Activated CD4-positive, alpha-beta T cell treated with anti-CD3 and anti-CD28 coated beads, Interleukin-2, Interleukin-4, amounts not matched to agents 100 ng/mL and 50 ng/mL, durations not matched to agents 16 hours and 8 hours (primary cell): Measurements from ENCODE around the gene TOR1AIP2.

ENCODE experiments used
- DNase-seq: peaks from one replicate; pipeline ENCODE4 v3.0.0-alpha.2; 2020; ENCODE audit warnings: low spot score

The TOR1AIP2 gene

GRCh38 chr1:179825798-179826460 lies 51.7 kb downstream of the TOR1AIP2 start:
- DNase-seq, result no peak

DNA sequence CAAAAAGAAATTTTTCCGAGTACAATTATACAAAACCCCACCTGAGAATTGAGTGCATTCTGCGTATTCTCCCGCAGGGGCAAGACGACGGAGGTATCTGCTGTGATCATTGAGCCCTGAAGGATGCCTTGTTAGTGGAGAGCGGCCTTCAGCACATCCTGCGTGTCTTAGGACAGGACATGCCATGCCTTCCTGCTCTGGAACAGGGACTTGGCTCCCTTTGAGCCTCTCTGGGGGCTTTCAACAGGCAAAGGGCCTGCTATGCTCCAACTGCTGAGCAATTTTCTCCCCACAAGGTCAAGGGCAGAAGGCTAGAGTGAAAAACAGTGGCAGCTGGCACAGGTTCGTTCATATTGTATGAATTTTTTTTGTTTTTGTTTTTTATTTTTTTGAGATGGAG lies 52.4 kb downstream of the TOR1AIP2 start:
- no peak for DNase-seq

DNA sequence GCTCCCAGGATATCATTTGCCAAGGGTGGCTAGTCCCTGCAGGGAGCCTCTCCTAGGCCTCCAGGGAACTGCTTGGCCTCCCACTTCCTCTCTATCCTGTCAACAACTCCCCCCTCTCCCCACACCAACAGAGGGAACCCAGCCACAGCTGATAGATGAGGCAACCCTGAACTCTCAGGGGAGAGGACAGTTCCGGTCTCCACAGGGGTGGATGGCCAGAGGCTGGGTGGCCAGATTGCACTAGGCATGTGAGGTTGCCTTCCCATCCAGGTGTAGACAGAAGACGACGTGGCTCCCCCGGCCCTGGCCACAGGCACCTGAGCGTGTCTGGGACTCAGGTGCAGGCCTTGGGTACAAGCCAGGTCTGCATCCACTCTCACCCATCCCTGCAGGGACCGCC lies 53.3 kb downstream of the TOR1AIP2 start:
- DNase-seq, result no peak

DNA sequence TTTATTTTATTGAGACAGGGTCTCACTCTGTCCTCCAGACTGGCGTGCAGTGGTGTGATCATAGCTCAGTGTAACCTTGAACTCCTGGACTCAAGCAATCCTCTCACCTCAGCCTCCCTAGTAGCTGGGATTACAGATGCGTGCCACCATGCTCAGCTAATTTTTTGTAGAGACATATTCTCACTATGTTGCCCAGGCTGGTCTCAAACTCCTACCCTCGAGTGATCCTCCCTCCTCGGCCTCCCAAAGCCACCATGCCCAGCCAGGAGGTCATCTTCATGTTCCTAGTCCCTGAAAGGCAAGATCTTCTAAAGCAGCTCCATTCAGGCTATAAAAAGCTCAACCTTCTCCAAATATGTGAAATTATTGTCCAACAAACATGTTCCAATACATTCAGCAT lies 53.9 kb downstream of the TOR1AIP2 start:
- DNase-seq, result no peak

DNA sequence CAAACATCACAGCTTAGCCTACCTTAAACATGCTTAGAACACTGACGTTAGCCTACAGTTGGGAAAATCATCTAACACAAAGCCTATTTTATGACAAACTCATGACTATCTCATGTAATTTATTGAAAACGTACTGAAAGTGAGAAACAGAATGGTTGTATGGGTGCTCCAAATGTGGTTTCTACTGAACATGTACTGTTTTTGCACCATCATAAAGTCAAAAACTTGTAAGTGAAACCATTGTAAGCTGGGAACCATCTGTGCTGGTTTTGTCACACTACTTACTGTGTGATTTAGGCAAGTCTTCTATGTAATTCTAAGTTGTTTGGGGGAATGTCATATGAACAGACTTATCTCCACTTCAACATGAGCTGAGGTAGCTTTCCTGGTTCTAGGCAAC lies 55.5 kb downstream of the TOR1AIP2 start:
- DNase-seq, result no peak

DNA sequence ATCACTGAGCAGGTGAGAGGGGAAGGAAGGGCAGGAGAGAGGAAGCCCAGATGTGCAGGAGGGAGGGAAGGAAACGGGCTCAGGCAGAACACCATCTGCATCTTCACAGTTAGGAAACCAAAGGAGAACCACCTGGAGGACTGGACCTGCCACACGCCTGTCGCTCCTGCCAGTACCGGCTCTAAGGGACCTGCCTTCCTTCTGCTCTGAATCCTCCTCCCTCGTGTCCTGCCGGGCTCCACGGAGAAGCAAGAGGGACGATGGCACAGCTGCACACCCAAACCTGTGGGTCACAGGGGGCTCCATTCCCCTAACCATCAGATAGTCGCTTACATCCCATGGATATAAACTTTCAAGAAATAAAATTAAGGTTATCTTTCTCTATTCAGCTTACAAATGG lies 56.1 kb downstream of the TOR1AIP2 start:
- no peak for DNase-seq

DNA sequence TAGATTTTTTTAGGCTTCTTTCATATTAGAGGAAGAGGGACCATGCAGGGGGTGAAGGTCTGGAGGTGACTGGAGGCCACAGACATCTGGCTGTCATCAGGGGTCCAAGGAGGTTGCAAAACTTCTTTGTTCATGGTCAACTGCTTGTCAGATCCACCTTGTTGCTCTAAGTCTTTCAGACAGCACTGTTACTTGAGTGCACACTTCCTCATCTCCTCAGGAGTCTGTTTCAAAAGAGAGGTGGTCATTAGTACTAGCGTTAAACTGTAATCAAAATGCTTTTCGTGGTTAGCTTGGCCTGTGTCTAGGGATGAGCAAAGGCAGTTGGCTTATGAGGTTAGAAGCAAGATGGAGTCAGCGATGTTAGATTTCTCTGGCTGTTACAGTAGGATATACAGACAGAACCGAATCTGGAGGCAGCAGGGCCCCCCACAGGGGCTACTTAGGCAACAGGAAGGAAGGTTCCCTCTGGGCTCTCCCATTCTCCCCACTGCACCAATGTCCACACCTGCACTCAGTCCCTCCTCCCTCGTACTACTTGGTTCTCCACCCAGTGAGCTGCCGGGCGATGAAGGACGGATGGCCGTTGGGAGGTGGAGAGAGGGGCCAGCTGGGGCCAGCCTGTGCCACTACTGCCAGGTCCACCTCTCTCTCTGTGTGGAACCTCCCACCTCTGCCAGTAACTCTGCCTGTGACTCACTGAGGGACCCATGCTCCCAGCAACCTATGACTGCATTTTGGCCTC lies 57.2 kb downstream of the TOR1AIP2 start:
- no peak for DNase-seq

DNA sequence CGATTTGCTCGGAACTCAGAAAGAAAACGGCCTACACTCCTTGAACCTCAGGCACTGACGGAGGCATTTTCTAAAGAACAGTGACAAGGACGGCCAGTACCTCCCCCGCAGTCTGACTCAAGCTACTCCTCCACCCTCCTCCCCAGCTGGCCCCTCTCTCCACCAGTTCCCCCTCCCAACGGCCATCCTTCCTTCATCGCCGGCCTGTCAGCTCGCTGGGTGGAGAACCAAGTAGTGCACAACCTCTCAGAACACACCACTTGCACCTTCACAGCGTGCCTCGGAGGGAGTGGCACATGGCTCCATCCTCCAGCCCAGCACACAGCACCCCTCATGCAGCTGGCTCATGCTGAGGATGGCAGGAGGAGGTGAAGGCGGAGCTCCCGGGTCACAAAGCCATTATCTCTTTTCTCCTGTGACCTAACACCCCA lies 58.8 kb downstream of the TOR1AIP2 start:
- no peak for DNase-seq

- no peak for DNase-seq
These were observed 59.3 kb downstream of the TOR1AIP2 start for GRCh38 chr1:179818260-179818659.

GRCh38 chr1:179817789-179818188 lies 59.8 kb downstream of the TOR1AIP2 start:
- no peak for DNase-seq

GRCh38 chr1:179817056-179817455 lies 60.5 kb downstream of the TOR1AIP2 start:
- DNase-seq, result no peak

- no peak for DNase-seq
These were observed 61.2 kb downstream of the TOR1AIP2 start for GRCh38 chr1:179816196-179816960.

GRCh38 chr1:179815641-179816040 lies 62.0 kb downstream of the TOR1AIP2 start:
- DNase-seq, result no peak

GRCh38 chr1:179814546-179814838 lies 63.1 kb downstream of the TOR1AIP2 start:
- DNase-seq, result no peak

- no peak for DNase-seq
These were observed 63.7 kb downstream of the TOR1AIP2 start for GRCh38 chr1:179813626-179814545.

DNA sequence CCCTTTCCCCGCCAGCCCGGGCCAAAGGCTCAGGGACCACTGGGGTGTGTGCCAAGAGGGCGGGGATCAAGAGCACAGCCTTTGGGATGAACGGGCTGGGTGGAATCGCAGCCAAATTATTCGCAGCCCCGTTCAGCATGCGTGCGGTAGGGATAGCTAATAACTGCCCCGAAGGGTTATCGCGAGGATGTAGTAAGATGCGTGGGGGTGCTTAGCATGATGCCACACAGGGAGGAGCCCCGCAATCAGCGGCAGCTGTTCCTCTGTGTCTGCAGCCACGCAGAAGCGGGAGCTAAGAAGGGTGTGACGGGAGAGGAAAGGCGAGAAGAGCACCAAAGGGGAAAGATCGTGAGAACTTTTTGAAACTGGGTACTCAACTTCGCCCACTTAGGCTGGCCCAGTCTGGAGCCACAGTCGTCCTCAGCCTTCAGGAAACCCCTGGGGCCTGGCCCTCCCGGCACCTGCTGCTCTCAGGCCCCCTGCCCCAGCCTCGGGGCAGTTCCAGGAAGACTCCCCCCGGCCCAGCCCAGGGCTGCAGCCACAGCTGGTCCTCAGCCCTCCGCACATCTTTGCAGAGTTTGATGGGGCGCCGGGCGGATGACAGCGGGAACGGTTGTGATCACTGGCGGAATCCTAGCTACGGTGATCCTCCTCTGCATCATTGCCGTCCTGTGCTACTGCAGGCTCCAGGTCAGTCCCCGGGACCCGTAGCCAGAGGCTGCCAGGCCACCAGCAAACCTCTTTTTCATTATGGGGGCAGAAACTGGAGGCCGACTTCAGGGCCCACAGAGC lies 64.9 kb downstream of the TOR1AIP2 start:
- no peak for DNase-seq

- no peak for DNase-seq
These were observed 67.3 kb downstream of the TOR1AIP2 start for GRCh38 chr1:179810367-179810715.

- DNase-seq, result peak; percentile 66
These were observed 67.9 kb downstream of the TOR1AIP2 start for GRCh38 chr1:179809506-179810366.

GRCh38 chr1:179808503-179808902 lies 69.1 kb downstream of the TOR1AIP2 start:
- no peak for DNase-seq

DNA sequence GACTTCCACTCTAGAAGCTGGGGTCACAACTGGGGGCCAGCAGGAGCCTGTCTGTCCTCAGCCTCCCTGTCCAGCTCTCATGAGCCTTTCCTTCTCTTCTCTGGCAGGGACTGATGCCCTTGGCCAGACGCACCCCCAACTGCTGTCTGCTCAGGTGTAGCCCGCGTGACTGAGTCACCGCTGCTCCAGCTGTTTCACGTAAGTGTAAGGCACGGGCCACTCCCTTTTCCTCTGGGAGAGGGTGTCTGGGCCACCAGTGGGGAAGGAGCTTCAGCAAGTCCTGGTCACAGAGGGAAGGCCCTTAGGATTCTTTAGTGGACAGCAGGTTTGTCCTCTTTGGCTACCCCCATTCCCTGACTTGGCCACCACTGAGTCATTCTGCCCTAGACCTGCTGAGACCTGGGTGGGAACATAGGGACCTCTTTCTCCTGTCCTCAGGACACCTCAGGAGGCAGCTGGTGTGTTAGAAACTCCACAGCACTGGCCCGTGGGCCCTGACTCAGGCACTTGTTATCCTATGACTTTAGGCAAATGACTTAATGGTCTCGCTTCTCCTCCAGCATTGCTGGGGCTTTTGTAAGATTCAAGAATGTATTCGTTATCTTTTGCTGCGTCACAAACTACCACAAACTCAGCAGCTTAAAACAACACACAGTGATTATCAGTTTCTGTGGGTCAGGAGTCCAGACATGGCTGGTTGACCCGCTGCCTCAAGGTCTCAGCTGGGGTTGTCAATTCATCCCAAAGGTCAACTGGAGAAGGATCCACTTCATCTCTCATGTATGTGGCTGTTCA lies 69.7 kb downstream of the TOR1AIP2 start:
- DNase-seq, result no peak
